IMR-90 (cell line): Measurements from ENCODE around the gene SUPT3H. TPM values are rescaled to one million over a fixed set of nuclear protein-coding genes. Genes with fewer than 3 reads are reported as not detected.

Experiments
- ATAC-seq: fragments of 200-7000 bp; cut with Tn5 transposase; 2 replicates; pipeline ENCODE4 v1.9.1; 2020; ENCODE audit warnings: low read depth, mild to moderate bottlenecking, moderate library complexity
- BruUV-seq: library from RNA; stranded (reverse); fragments of 400-500 nt; replicated peaks from 2 replicates; lab custom pipeline; 2021; lab: Mats Ljungman, UMichigan
- CTCF ChIA-PET: fragments of 300-600 bp; formaldehyde crosslinking; extraction: SDS; loops from one replicate; lab custom pipeline; 2021; ENCODE audit warnings: antibody characterized with exemption; lab: Yijun Ruan, JAX
- POLR2A ChIA-PET: fragments of 300-600 bp; sonication (Branson Sonifier 250); formaldehyde crosslinking; loops from one replicate; lab custom pipeline; 2022; ENCODE audit warnings: antibody characterized with exemption; ENCODE audit not compliant: unreplicated experiment; lab: Charles Lee
- DNase-seq: peaks from one replicate; pipeline ENCODE4 v3.0.0; 2013
- H2AFZ ChIP-seq: replicated peaks from 2 replicates; pipeline ENCODE3; 2013; ENCODE audit warnings: low read length, mild to moderate bottlenecking; ENCODE audit not compliant: poor library complexity
- H2AK5ac ChIP-seq: 2 replicates; pipeline ENCODE4 v1.6.1; 2013; ENCODE audit warnings: low read depth, low read length, inconsistent platforms
- H2AK9ac ChIP-seq: replicated peaks from 2 replicates; pipeline ENCODE3; 2013; ENCODE audit warnings: mild to moderate bottlenecking, low read depth, low read length, moderate library complexity; ENCODE audit not compliant: poor library complexity
- H2BK120ac ChIP-seq: 2 replicates; pipeline ENCODE4 v1.6.1; 2013; ENCODE audit warnings: low read depth, low read length, inconsistent platforms
- H2BK15ac ChIP-seq: 3 replicates; pipeline ENCODE4 v1.6.1; 2013; ENCODE audit warnings: low read depth, low read length, inconsistent platforms
- H2BK20ac ChIP-seq: 2 replicates; pipeline ENCODE4 v1.6.1; 2013; ENCODE audit warnings: low read depth, mild to moderate bottlenecking, inconsistent platforms, low read length, moderate library complexity
- H2BK5ac ChIP-seq: 2 replicates; pipeline ENCODE4 v1.6.1; 2013; ENCODE audit warnings: mild to moderate bottlenecking, low read depth, low read length, inconsistent platforms; ENCODE audit not compliant: poor library complexity, severe bottlenecking
- H3K14ac ChIP-seq: replicated peaks from 2 replicates; pipeline ENCODE4 v1.6.1; 2013; ENCODE audit warnings: low read depth, low read length, inconsistent platforms
- H3K18ac ChIP-seq: 2 replicates; pipeline ENCODE4 v1.6.1; 2013; ENCODE audit warnings: low read depth, low read length, control low read depth
- H3K23ac ChIP-seq: 2 replicates; pipeline ENCODE4 v1.6.1; 2013; ENCODE audit warnings: low read depth, low read length, inconsistent platforms
- H3K27ac ChIP-seq: 2 replicates; pipeline ENCODE4 v1.5.1; 2013; ENCODE audit warnings: mild to moderate bottlenecking, control low read depth, low read length; ENCODE audit not compliant: insufficient read depth
- H3K27me3 ChIP-seq: 2 replicates; pipeline ENCODE4 v1.6.1; 2013; ENCODE audit warnings: low read length; ENCODE audit not compliant: control insufficient read depth, insufficient read depth
- H3K36me3 ChIP-seq: 2 replicates; pipeline ENCODE4 v1.6.1; 2013; ENCODE audit warnings: low read length, mixed read lengths; ENCODE audit not compliant: control insufficient read depth, insufficient read depth
- H3K4ac ChIP-seq: 2 replicates; pipeline ENCODE4 v1.6.1; 2013; ENCODE audit warnings: low read depth, low read length, inconsistent platforms
- H3K4me1 ChIP-seq: 2 replicates; pipeline ENCODE4 v1.6.1; 2013; ENCODE audit warnings: low read length, mixed read lengths; ENCODE audit not compliant: control insufficient read depth, insufficient read depth
- H3K4me2 ChIP-seq: 2 replicates; pipeline ENCODE4 v1.6.1; 2013; ENCODE audit warnings: low read depth, mild to moderate bottlenecking, control low read depth, low read length, moderate library complexity
- H3K4me3 ChIP-seq: 2 replicates; pipeline ENCODE4 v1.5.1; 2013; ENCODE audit warnings: low read depth, mild to moderate bottlenecking, control low read depth, low read length, moderate library complexity; ENCODE audit not compliant: insufficient read depth
- H3K56ac ChIP-seq: 2 replicates; pipeline ENCODE4 v1.6.1; 2013; ENCODE audit warnings: low read length, inconsistent platforms; ENCODE audit not compliant: insufficient read depth; ENCODE audit errors: extremely low read depth
- H3K79me1 ChIP-seq, 2 experiments: 2 replicates each; pipeline ENCODE4 v1.6.1; 2013; ENCODE audit warnings: low read length in 2 of 2, inconsistent platforms in 1 of 2, low read depth in 1 of 2
- H3K9ac ChIP-seq: 2 replicates; pipeline ENCODE4 v1.6.1; 2013; ENCODE audit warnings: low read depth, low read length, control low read depth
- H3K9me1 ChIP-seq: 2 replicates; pipeline ENCODE4 v1.6.1; 2013; ENCODE audit warnings: low read length, inconsistent platforms; ENCODE audit not compliant: insufficient read depth
- H3K9me3 ChIP-seq: 2 replicates; pipeline ENCODE4 v1.6.1; 2013; ENCODE audit warnings: low read length; ENCODE audit not compliant: control insufficient read depth, insufficient read depth
- H4K20me1 ChIP-seq: 2 replicates; pipeline ENCODE4 v1.6.1; 2013; ENCODE audit warnings: low read length, inconsistent platforms; ENCODE audit not compliant: insufficient read depth
- H4K5ac ChIP-seq: 2 replicates; pipeline ENCODE4 v1.6.1; 2013; ENCODE audit warnings: mild to moderate bottlenecking, low read depth, low read length, control low read depth
- H4K8ac ChIP-seq, 2 experiments: 2 replicates each; pipeline ENCODE4 v1.6.1; 2013; ENCODE audit warnings: low read depth in 2 of 2, low read length in 2 of 2, control low read depth in 1 of 2, inconsistent platforms in 1 of 2
- H4K91ac ChIP-seq: 2 replicates; pipeline ENCODE4 v1.6.1; 2013; ENCODE audit warnings: low read depth, low read length, inconsistent platforms; ENCODE audit not compliant: insufficient read depth
- BHLHE40 ChIP-seq: fragments of 150-350 bp; IDR thresholded peaks from 2 replicates; pipeline ENCODE4 v1.6.1; 2016; ENCODE audit warnings: mild to moderate bottlenecking, low read depth, low read length
- CEBPB ChIP-seq: IDR thresholded peaks from 2 replicates; pipeline ENCODE4 v1.6.1; 2012; ENCODE audit warnings: low read depth, low read length, improper control_type of control experiment
- NFE2L2 ChIP-seq: fragments of 150-350 bp; IDR thresholded peaks from 2 replicates; pipeline ENCODE4 v1.6.1; 2016; ENCODE audit warnings: low read depth, mild to moderate bottlenecking, low read length
- RCOR1 ChIP-seq: IDR thresholded peaks from 2 replicates; pipeline ENCODE4 v1.6.1; 2012; ENCODE audit warnings: mild to moderate bottlenecking, low read length, improper control_type of control experiment; ENCODE audit not compliant: insufficient replicate concordance
- RFX5 ChIP-seq: IDR thresholded peaks from 2 replicates; pipeline ENCODE4 v1.8.0; 2012; ENCODE audit warnings: low read depth, mild to moderate bottlenecking, low read length, moderate library complexity
- SMC3 ChIP-seq: fragments of 150-350 bp; IDR thresholded peaks from 2 replicates; pipeline ENCODE4 v1.6.1; 2016; ENCODE audit warnings: low read depth, mild to moderate bottlenecking, antibody characterized with exemption, low read length, moderate library complexity
- USF2 ChIP-seq: fragments of 150-350 bp; IDR thresholded peaks from 2 replicates; pipeline ENCODE4 v1.6.1; 2017; ENCODE audit warnings: mild to moderate bottlenecking, antibody characterized with exemption, low read length, low read depth
- WGBS, 2 experiments: methylation state at CpG; one replicate each; pipeline versions ENCODE4 v1.1.5 to v1.1.7; 2013; ENCODE audit warnings: missing lambda C conversion rate in 2 of 2; ENCODE audit not compliant: insufficient read length in 1 of 2; ENCODE audit errors: extremely low coverage in 2 of 2; 5-methylcytosine and 5-hydroxymethylcytosine counted together
- dilution Hi-C: fragments of 300-500 bp; cut with HindIII; formaldehyde crosslinking; loops from one replicate; pipeline ENCODE4 v1.14.3; 2018; ENCODE audit warnings: low sequenced_read_pairs; ENCODE audit not compliant: unreplicated experiment
- in situ Hi-C: fragments of 300-500 bp; cut with MboI; formaldehyde crosslinking; loops from 3 replicates; pipeline ENCODE4 v1.14.3; 2019; ENCODE audit warnings: low sequenced_read_pairs, inconsistent platforms, mixed read lengths
- intact Hi-C: fragments of 100-400 bp; cut with micrococcal nuclease; formaldehyde crosslinking; loops from 2 replicates; pipeline ENCODE4 v1.10.0; 2022
- polyA plus RNA-seq, 3 experiments: library from polyadenylated mRNA; depleted of rRNA; stranded (reverse); fragments of >200 nt; gene quantifications; 2 replicates each; pipeline ENCODE4 v1.2.3, GENCODE V29; 2012; ENCODE audit warnings: low replicate concordance in 1 of 3
- total RNA-seq: library from RNA; depleted of rRNA; stranded (reverse); fragments of >200 nt; gene quantifications from 2 replicates; pipeline ENCODE4 v1.2.3, GENCODE V29; 2012
- TF ChIP-seq, protein P1 (sequence below): fragments of 150-350 bp; IDR thresholded peaks from 2 replicates; pipeline ENCODE4 v1.6.1; 2016; ENCODE audit warnings: low read depth, mild to moderate bottlenecking, low read length, moderate library complexity, borderline replicate concordance
- TF ChIP-seq, protein P2 (sequence below): conservative IDR thresholded peaks from 2 replicates; pipeline ENCODE4 v1.5.1; 2012; ENCODE audit warnings: mild to moderate bottlenecking, low read depth, low read length, improper control_type of control experiment

Gene SUPT3H
- total and polyA plus RNA-seq, 2 of the 4 experiments (the other 2 are of a cell fraction) = 4.5 to 5.0 TPM

GRCh38 chr6:45420909-45421708 lies 43.4 kb upstream of the SUPT3H start (continued):
- no peak for TF ChIP-seq NFE2L2
- TF ChIP-seq RCOR1 = no peak

- dilution Hi-C loops (no loop called here), intact Hi-C loops (loop anchor here (1.0 to 10.0 kb wide), 4 partner anchors 42 to 945 kb away; no protein-coding TSS in a partner anchor), in situ Hi-C loops (loop anchor here (5.0 to 25.0 kb wide), 4 partner anchors 292 to 935 kb away; no protein-coding TSS in a partner anchor)
- Histone ChIP-seq H3K4ac (peak overlapping the region; percentile 18; the same call in 1 of the 2 replicates), H4K8ac (no peak overlapping the region; a peak in 1 of 4 replicates), H3K9ac (no peak overlapping the region; the same call in 1 of the 2 replicates), H3K9me3 (no peaks in the 10 kb centered on the region), H3K18ac (no peak overlapping the region), H4K20me1 (no peaks in the 10 kb centered on the region), H3K23ac (no peak overlapping the region), H3K27ac (no peak overlapping the region), H3K9me1 (no peaks in the 10 kb centered on the region), H3K4me3 (peak overlapping the region; percentile 35), H3K27me3 (no peaks in the 10 kb centered on the region), H2AK5ac (no peak overlapping the region), H2BK20ac (no peak overlapping the region), H3K36me3 (no peaks in the 10 kb centered on the region), H2AFZ (peak overlapping the region; percentile 23), H2BK120ac (no peak overlapping the region), H4K5ac (no peak overlapping the region), H2BK15ac (no peak overlapping the region), H3K56ac (no peak overlapping the region), H4K91ac (no peak overlapping the region), H3K14ac (no peak overlapping the region), H3K4me2 (peak overlapping the region; percentile 80), H3K79me1 (peaks cover 17 to 23% of the 10 kb centered on the region in 2 experiments), H2BK5ac (no peak overlapping the region), H2AK9ac (no peak overlapping the region), H3K4me1 (peaks cover 9% of the 10 kb centered on the region)
- no TSS peak for BruUV-seq
- DNase-seq (peak; percentile 64), ATAC-seq (no peak)
- ChIA-PET POLR2A (no interaction called here), CTCF (no interaction called here)
- WGBS, 2 experiments = 21% methylated on average over 19 of the region's 40 CpGs; no CpG with 5 or more reads in 1 of the 2 experiments
- peak; percentile 64 for TF ChIP-seq USF2
- no peak; the same call in 1 of the 2 replicates for TF ChIP-seq SMC3
- no peak for TF ChIP-seq NFE2L2
- TF ChIP-seq BHLHE40 = peak; percentile 34
- TF ChIP-seq, protein P1, sequence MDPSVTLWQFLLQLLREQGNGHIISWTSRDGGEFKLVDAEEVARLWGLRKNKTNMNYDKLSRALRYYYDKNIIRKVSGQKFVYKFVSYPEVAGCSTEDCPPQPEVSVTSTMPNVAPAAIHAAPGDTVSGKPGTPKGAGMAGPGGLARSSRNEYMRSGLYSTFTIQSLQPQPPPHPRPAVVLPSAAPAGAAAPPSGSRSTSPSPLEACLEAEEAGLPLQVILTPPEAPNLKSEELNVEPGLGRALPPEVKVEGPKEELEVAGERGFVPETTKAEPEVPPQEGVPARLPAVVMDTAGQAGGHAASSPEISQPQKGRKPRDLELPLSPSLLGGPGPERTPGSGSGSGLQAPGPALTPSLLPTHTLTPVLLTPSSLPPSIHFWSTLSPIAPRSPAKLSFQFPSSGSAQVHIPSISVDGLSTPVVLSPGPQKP = no peak
- TF ChIP-seq RFX5 = no peak
- no peak for TF ChIP-seq CEBPB
- TF ChIP-seq, protein P2, sequence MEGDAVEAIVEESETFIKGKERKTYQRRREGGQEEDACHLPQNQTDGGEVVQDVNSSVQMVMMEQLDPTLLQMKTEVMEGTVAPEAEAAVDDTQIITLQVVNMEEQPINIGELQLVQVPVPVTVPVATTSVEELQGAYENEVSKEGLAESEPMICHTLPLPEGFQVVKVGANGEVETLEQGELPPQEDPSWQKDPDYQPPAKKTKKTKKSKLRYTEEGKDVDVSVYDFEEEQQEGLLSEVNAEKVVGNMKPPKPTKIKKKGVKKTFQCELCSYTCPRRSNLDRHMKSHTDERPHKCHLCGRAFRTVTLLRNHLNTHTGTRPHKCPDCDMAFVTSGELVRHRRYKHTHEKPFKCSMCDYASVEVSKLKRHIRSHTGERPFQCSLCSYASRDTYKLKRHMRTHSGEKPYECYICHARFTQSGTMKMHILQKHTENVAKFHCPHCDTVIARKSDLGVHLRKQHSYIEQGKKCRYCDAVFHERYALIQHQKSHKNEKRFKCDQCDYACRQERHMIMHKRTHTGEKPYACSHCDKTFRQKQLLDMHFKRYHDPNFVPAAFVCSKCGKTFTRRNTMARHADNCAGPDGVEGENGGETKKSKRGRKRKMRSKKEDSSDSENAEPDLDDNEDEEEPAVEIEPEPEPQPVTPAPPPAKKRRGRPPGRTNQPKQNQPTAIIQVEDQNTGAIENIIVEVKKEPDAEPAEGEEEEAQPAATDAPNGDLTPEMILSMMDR = no peak
Observed at GRCh38 chr6:45420083-45420908, 42.6 kb upstream of the SUPT3H start.
